ENCODE results near the gene REEP6. TPM values are rescaled to one million over a fixed set of nuclear protein-coding genes. Genes with fewer than 3 reads are reported as not detected.
"Not testable (repeated sequence)": the region's sequence is repeated elsewhere in the genome, so short reads cannot be mapped to it uniquely, and the experiment has no call there.

Gene REEP6
- total RNA-seq, 2 donors from 2014 or later: 6.9 to 16.6 TPM

GRCh38 chr19:1529430-1529816 is 38.4 kb downstream of the REEP6 start:
- intact Hi-C loops (cut with DNase I): no loop called here
- no peaks in the 10 kb centered on the region for H3K9me3 ChIP-seq
- H3K36me3 ChIP-seq (replicated peaks in 1 of 2; ENCODE audit: insufficient read depth in 1 of 2, low read depth in 2 of 2): no peaks in the 10 kb centered on the region
- H3K27me3 ChIP-seq: peaks cover 0 to 8% of the 10 kb centered on the region in 2 donors
- TF ChIP-seq CTCF (IDR thresholded peaks at IDR 0.05) (no peak), POLR2A (IDR thresholded peaks at IDR 0.05) (no peak)
- H3K4me1 ChIP-seq: peaks cover under 1% of the 10 kb centered on the region
- no peak overlapping the region for H3K27ac ChIP-seq
- DNase-seq (no peak), ATAC-seq (no peak)
- WGBS, 2 donors: 40 to 62% methylated on average over 1 to 16 of the region's 16 CpGs
- H3K4me3 ChIP-seq: no peak overlapping the region

- 86 to 90% methylated on average over 5 to 11 of the region's 11 CpGs for WGBS, 2 donors
- H3K36me3 ChIP-seq (replicated peaks in 1 of 2; ENCODE audit: insufficient read depth in 1 of 2, low read depth in 2 of 2); H3K27ac ChIP-seq; ATAC-seq; H3K4me1 ChIP-seq; intact Hi-C loops (cut with DNase I); H3K9me3 ChIP-seq; DNase-seq; H3K27me3 ChIP-seq; H3K4me3 ChIP-seq: not testable (repeated sequence)
Measured at GRCh38 chr19:1530856-1531255, 39.9 kb downstream of the REEP6 start.

GRCh38 chr19:1531587-1531986 is 40.6 kb downstream of the REEP6 start:
- TF ChIP-seq POLR2A (IDR thresholded peaks at IDR 0.05) (no peak), CTCF (IDR thresholded peaks at IDR 0.05) (no peak)
- Histone ChIP-seq H3K27me3 (no peaks in the 10 kb centered on the region), H3K27ac (no peak overlapping the region), H3K4me1 (no peaks in the 10 kb centered on the region), H3K9me3 (no peaks in the 10 kb centered on the region), H3K4me3 (no peak overlapping the region), H3K36me3 (replicated peaks in 1 of 2; ENCODE audit: insufficient read depth in 1 of 2, low read depth in 2 of 2) (no peaks in the 10 kb centered on the region)
- DNase-seq: no peak
- intact Hi-C loops (cut with DNase I): no loop called here
- 80 to 86% methylated on average over 5 to 11 of the region's 11 CpGs for WGBS, 2 donors
- no peak for ATAC-seq

GRCh38 chr19:1532003-1532402 is 41.0 kb downstream of the REEP6 start:
- H3K4me3 ChIP-seq: no peak overlapping the region
- intact Hi-C loops (cut with DNase I): no loop called here
- no peak overlapping the region for H3K27ac ChIP-seq
- H3K27me3 ChIP-seq: no peaks in the 10 kb centered on the region
- ATAC-seq (no peak), DNase-seq (no peak)
- TF ChIP-seq POLR2A (IDR thresholded peaks at IDR 0.05): no peak
- TF ChIP-seq CTCF (IDR thresholded peaks at IDR 0.05): no peak
- WGBS, 2 donors: 75 to 89% methylated on average over 9 of the region's 9 CpGs
- H3K36me3 ChIP-seq (replicated peaks in 1 of 2; ENCODE audit: insufficient read depth in 1 of 2, low read depth in 2 of 2): no peaks in the 10 kb centered on the region
- no peaks in the 10 kb centered on the region for H3K9me3 ChIP-seq
- no peaks in the 10 kb centered on the region for H3K4me1 ChIP-seq

- DNase-seq (no peak), ATAC-seq (no peak)
- H3K4me3 ChIP-seq: no peak overlapping the region
- H3K9me3 ChIP-seq: no peaks in the 10 kb centered on the region
- no peaks in the 10 kb centered on the region for H3K4me1 ChIP-seq
- no peaks in the 10 kb centered on the region for H3K36me3 ChIP-seq (replicated peaks in 1 of 2; ENCODE audit: insufficient read depth in 1 of 2, low read depth in 2 of 2)
- no peak overlapping the region for H3K27ac ChIP-seq
- TF ChIP-seq CTCF (IDR thresholded peaks at IDR 0.05) (no peak), POLR2A (IDR thresholded peaks at IDR 0.05) (no peak)
- intact Hi-C loops (cut with DNase I): no loop called here
- 39 to 51% methylated on average over 6 to 18 of the region's 23 CpGs for WGBS, 2 donors
- H3K27me3 ChIP-seq: no peaks in the 10 kb centered on the region
Measured at GRCh38 chr19:1533510-1534150, 42.6 kb downstream of the REEP6 start.

Data from body of pancreas (tissue), 4 donors.